ENCODE data around the gene POU6F2.

- TF ChIP-seq POLR2A (IDR thresholded peaks at IDR 0.05): no peak
- TF ChIP-seq, protein P1, sequence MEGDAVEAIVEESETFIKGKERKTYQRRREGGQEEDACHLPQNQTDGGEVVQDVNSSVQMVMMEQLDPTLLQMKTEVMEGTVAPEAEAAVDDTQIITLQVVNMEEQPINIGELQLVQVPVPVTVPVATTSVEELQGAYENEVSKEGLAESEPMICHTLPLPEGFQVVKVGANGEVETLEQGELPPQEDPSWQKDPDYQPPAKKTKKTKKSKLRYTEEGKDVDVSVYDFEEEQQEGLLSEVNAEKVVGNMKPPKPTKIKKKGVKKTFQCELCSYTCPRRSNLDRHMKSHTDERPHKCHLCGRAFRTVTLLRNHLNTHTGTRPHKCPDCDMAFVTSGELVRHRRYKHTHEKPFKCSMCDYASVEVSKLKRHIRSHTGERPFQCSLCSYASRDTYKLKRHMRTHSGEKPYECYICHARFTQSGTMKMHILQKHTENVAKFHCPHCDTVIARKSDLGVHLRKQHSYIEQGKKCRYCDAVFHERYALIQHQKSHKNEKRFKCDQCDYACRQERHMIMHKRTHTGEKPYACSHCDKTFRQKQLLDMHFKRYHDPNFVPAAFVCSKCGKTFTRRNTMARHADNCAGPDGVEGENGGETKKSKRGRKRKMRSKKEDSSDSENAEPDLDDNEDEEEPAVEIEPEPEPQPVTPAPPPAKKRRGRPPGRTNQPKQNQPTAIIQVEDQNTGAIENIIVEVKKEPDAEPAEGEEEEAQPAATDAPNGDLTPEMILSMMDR (IDR thresholded peaks at IDR 0.05): no peak
Observed at GRCh38 chr7:39367943-39368342, 390.2 kb downstream of the POU6F2 start.
